SIG-M5 (cell line): ENCODE data around the gene RSU1.

Source experiments
- DNase-seq: peaks from one replicate; lab custom pipeline; 2025; lab: John Stamatoyannopoulos, UW

The RSU1 gene

DNA sequence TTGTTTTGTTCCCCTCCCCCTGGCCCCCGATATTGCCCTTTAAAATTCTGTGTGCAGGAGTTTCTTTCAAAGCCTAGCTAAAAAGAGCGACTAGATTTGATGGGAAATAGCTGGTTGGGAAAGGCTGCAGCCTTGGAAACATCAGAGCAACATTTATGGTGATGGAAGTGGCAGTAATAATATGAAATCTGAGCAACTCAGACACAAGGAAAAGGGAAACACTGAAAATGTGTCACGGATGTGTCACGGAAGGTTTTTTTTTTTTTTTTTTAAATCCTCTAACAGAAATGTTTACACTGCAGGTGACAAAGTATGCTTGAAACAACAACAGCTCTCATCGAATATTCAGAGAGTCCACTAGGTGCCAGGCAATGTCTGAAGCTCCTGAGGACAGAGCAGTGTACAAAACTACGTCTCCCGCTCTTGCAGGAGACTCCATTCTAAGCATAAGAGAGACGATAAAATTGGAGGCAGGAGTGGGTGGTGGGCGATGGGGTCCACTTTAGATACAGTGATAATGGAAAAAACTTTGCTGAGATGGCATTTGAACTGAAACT, 143.0 kb downstream of the RSU1 start:
- no peak for DNase-seq

DNA sequence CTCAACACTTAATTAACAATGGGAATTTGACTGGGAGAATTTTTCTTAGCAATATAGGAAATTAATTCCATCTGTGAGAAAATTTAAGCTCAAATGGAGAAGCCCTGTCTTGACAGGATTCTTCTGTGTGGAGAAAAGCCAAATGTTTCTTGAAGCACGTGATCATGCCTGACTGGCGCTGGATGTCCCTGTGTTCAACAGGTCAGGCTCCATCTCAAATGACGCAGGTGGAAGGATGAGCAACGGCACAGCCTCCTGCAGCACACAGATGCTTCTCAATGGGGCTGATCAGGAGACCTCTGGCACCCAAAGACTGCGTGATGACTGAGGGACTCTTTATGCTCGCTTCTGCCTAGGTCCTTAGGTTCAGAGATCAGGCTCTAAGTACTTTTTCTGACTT, 143.8 kb downstream of the RSU1 start:
- no peak for DNase-seq

DNA sequence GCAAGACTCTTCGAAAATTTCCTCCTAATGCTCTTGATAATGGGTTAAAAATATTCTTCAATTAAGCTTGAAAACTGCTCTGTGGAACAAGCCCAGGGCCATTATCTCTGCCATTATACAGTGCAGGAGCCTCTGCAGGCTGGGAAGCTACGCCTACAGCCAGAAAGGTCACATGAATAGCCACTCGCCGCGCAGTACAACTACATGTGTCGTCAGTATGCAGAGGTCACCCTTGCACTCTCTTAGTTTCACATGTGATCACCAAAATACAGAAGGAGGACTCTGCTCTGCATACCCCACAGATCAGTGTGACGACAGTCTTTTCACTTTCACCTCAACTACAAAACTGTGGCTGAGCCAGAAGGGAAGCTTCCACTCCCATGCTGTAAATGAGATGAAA, 153.8 kb downstream of the RSU1 start:
- DNase-seq: no peak

DNA sequence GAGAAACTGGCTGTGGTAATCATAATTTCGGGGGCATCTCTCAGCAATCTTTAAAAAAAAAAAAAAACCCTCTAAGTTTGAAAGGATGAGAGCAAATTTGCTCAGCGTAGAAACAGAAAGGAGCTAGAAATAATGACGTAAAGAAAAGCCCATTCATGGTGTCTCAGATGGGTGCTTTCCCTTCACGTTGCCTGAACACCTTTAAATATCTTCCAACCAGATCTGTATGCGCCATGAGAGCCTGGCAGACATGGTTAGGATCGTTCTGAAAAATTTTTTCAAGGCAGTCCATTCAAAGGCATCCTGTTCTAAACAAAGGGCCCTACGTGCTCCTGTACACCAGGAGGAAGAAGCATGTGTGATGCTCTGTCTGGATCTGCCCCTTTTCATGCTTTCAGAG, 154.3 kb downstream of the RSU1 start:
- no peak for DNase-seq

DNA sequence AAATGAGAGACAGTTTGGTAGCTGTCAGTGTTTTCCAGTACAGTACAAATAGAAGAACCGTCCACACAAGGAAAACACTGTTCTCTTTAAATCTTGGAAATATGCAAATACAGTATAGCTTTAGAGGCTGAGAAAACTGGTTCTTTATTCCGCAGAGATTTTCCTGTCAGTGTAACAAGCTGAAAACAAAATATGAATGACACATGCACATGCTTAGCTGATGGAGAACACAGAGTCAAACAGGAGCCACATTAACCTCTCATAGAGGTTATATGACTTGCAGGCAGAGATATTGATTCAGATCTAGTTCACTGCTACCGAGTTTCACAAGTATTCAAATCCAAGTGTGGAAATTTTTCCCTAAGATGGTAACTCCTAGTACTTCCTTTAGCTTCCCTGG, 160.3 kb downstream of the RSU1 start:
- no peak for DNase-seq

DNA sequence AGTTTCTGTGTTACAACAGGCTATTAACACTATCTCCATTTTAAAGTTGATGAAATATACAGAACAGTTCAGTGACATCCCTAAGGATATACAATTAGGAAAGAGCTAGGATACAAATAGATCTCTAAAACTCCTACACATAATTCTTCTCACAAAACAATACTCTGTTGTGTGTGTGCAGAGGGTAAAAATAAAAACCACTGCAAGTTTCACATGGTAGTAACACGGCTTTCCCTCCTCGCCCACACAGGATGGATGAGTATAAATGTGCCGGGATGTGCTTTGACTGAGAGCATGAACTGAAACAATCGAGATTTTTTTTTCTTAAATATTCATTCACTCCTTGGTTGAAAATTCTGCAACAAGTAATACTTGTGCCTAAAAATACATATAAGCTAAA, 164.0 kb downstream of the RSU1 start:
- DNase-seq: no peak

DNA sequence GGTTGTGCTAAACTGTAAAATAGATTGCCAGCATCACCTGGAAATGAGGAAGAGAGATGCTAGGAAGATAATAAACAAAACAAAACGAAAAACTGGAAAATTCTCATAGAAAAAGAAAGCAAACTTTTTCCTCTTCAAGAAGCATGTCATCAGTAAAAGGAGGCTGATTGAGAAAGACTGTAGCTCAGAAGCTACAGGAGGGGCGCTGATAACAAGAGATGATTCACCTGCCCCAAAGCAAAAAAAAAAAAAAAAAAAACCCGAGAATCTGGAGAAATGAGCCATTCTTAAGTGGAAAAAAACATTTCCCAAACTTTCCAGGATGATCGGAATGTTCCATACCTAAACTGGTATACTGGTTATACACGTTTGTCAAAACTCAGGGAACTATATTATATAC, 165.1 kb downstream of the RSU1 start:
- DNase-seq: no peak

DNA sequence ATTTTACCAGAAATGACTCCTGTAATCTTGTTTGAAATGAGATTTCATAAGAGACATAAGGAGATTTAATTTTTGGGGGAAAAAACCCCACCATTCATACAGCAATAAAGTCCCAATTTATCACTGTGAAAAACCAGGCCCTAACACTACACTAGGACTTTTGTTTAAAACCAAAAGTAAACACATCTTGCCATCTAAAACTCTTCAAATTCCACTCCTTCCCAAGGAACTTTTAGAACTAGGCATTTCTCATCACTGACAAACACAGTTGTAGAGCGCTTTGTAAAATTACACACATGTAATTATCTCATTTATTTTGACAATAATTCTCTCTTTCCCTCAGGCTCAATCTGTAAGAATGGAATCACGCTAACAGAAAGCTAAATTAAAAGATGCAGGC, 167.5 kb downstream of the RSU1 start:
- DNase-seq: no peak

DNA sequence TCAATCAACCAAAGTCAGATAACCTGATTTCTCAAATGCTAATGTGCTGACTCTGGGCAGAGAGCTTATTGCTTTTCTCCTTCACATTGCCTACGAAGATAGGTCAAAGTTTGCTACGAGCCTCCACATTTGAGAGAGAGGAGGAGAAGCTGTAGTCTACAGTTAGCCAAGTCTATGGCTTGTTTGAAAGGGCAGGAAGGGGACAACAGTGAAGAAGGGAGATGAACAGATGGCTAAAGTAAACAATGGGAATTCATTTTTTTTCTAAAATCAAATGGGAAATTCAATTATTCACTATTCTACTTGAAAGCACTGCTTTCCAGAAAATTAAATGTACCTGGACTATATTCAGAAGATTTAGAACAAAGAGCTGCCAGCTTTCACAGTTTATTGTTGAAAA, 168.9 kb downstream of the RSU1 start:
- no peak for DNase-seq

DNA sequence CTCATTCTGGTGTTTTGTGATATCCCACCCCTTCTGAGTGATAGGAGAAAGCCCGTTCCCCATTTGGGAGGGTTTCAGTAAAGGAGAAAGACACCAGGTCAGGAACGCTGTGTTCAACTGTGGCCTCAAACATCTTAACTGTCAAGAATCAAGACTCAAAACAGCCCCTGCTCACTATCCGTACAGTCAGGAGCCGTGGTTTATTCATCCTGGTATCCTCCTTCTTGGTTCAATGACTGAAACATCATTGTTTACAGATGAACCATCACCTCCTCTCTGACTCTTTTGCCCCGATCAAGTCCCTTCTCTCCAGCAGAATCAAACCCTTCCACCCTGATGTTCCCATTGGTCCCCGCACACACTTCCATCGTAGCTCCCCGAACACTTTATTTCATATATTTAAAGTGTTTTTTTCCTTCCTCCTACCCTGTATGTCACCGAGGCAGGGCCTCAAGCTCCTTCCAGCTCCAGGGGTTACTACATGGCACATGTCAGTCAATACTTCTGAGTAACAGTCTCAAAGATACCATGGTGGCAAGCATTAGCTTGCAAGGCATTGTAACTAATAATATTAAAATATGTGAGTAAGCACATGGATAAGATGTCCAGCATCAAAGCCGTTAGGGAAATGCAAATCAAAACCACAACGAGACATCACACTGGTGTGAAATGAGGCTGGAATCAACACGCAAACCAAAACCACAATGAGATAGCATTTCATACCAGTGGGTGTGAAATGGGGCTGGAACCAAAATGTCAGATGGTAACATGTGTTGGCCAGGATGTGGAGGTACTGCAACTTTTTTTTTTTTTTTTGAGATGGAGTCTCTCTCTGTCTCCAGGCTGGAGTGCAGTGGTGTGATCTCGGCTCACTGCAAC, 170.8 kb downstream of the RSU1 start:
- DNase-seq: no peak

DNA sequence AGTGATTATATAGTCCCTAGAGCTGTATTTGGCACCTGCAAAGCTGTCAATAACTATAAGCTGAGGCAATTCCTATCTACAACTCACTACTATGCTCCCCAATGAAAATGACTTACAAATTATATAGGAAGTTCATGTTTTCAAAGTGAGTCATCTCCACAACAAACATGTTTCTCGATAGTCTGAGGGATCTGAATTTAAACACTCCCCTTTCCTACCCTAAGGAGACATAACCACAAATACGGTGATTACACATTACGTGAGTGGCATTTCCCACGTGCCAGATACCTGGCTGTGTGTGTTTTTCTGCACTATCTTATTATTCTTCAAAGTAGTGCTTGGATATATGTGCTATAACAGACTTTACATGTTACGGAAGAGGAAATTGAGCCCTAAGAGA, 173.1 kb downstream of the RSU1 start:
- DNase-seq: no peak

DNA sequence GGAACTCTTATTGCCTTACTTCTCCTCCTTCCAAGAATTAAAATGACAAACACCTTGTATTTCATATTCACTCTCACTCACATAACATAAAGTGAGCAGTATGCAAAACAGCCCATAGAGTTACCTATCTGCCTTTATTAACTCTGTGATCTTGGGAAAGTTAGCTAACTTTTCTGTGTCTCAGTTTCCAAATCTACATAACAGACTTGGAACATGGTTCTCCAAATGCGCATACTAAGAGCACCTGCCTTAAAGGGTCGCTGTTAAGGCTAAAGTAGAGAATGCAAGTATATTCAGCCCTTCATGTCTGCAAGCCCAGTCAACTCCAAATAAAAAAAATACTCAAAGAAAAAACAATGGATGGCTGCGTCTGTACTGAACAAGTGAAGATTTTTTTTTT, 173.7 kb downstream of the RSU1 start:
- no peak for DNase-seq

DNA sequence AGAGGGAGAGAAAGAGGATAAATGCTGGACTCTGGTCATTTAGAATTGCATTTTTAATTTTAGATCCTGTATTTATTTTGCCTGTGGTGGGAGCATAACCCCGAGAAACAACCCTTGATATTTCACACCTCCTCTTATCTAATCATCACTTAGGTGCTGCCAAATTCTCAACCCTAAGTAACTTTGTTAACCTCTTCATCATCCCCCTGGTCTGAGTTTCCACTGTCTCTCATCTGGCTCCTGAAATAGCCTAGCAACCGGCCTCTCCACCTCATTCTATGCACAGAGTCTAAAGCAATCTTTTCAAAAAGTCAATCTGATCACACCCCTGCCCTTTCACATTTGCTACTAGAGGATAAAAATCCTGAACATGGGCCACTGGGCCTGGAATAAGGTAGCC, 177.1 kb downstream of the RSU1 start:
- no peak for DNase-seq

DNA sequence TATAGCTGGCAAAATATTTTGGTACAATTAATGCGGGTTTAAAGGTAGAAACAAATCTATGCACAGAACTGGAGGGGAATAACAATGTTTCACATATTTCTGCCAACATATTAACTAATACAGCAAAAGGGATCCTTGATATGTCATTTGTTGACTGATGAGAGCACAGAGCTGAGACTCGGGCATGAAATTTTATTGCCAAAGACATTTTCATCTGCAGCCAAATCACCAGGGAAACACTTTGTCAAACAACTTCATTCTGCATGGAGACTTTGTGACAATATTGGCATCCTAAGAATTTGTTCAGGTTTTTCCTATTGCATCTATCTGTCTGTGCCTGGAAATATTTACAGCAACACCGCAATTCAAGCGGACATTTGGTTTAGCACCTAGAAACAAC, 177.8 kb downstream of the RSU1 start:
- DNase-seq: no peak

DNA sequence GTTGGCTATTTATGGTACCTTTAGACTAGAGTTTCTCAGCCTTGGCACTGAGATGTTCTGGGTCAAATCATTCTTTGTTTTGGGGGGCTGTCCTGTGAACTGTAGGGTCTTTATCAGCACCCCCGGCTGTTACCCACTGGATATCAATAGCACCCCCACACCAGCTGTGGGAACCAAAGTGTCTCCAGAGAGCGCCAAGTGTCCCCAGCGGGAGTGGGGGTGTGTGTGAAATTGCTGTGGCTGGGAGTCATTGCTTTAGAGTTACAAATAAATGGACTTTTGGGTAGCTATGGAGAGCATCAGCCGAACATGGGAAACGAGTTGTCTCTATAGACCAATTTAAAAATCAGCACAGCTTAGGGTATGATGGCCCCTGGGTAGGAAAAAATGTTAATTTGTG, 184.2 kb downstream of the RSU1 start:
- DNase-seq: no peak

DNA sequence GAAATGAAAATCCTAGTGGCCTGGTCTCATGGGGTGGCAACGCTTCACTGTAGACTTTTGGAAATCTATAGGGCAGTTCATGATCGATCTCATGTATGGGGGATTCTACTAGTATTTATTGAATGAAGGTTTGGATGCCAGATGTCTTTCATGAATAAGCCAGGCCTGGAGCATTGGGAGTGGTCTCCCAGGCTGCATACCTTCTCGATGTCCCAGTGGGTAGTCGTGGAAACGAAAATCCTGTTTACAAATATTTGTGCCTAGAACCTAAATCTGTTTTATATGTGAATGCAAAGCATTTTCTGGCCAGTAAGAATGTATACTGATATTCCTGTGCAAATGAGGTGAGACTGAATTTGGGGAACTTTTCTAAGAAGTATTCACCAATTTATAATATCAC, 190.5 kb downstream of the RSU1 start:
- no peak for DNase-seq

DNA sequence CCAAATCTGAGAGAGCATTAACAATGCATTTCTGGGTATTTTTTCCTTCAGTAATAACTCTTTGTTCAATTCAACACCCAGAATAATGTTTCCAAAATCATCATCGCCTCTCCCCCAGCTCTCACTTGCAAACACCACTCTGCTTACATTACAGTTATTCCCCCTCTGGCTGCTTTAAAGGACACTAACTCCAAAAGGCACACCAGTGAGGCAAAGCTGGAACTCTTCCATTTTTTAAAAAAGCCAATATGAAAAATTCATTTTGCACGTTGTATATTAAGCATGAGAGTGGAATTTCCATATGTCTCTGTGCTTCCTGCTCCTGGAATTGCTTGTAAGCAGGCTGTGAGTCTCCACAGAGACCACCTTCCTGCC, 204.3 kb downstream of the RSU1 start:
- DNase-seq: no peak

DNA sequence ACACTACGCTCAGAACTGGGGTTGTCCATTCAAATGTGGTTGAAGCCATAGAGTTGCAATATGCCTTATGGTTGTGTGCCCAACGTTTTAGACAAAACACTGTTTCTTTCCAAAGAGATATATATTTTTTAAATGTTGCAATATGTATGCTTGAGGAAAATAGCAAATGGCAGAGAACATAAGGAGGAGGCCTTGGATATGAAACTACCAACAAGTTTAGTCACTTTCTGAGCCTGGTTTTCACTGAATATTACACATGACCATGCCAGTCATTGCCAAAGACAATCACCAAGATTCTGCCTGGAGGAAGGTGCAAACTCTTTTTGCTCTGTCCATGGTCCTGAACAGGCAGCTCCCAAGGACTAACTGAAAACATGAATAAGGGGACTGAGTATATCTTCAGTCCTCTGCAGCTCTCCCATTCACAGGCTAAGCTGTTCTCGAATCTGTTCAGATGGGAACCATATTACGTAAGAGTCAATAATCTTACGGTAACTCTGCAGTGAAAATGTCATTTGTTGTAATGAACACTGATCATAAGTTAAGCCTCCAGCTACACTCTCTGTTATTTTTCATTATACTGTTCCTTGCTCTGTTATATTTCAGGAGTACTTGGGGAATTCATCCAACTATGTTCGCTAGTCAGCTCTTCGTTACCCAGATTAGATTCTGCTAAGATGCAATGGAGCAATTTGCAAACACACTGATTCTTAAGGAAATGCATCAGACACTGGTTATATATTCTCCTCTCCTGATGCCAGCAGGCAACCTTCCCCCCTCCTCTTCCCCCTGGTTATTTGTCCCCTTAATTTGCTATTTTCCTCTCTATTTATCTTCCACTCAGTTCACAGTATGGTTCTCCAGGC, 204.9 kb downstream of the RSU1 start:
- DNase-seq: no peak

DNA sequence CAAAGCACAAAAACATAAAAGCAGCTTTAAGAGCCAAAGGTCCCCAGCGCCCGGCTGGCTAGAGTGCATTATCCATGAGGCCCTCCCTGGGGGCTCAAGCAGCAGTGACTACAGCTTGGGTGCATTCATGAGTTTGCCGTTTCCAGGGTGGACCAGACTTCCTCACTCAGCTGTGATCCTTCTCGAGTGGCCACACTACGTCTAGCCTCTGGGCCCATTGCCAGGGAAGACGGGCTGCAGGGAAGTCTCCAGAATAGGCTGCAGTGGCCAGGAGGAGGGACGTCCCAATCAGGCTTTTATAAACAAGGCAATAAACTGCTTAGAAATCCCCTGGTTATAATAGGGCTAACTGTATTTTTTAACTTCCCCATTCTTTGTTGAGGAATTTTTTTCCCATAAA, 206.2 kb downstream of the RSU1 start:
- DNase-seq: no peak

DNA sequence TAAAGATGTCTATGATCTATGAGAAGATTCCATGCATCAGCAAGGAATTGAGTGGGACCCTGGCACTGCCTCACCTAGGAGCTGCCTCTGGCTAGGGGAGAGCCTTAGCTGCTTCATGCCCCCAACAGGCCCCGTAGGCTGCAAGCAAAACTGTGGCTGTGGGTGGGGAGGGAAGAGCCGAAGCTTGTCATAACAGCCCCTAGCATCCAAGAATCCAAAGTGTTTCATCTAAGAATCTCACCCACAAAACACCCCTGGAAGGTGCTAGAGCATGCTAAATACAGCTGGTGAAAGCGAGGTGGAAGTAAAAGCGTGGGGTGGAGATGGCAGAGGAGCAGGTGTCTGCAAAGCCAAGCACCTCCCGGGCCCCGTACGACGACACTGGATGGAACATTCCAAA, 208.0 kb downstream of the RSU1 start:
- DNase-seq: no peak

DNA sequence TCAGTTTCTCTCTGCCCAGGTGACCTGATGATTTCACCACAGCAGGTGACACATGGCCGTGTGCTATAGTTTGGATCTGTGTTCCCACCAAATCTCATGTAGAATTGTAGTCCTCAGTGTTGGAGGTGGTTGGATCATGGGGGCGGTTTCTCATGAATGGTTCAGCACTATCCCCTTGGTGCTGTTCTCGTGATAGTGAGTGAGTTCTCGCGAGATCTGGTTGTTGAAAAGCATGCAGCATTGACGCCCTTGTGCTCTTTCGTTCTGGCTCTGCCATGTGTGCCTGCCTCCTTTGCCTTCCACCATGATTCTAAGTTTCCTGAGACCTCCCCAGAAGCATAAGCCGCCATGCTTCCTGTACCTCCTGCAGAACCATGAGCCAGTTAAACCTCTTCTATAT, 210.3 kb downstream of the RSU1 start:
- DNase-seq: no peak

DNA sequence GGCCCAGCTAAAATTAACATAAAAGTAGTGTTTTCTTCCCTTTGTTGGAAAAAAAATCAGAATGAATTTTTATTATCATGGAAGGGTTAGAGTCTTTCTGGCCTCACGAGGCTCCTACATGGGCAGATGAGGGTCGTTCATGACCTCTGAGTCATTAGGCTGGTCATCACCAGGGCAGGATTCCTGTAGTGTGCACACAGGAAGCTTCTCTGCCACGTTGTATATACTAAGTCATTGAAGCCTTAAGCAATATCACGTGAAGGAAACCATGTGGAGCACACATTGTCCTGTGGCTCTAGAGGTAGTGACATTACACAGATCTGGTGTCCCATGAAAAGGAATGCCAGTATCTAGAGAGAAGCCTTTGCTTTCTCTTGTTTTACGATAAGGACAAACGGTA, 210.8 kb downstream of the RSU1 start:
- DNase-seq: no peak

DNA sequence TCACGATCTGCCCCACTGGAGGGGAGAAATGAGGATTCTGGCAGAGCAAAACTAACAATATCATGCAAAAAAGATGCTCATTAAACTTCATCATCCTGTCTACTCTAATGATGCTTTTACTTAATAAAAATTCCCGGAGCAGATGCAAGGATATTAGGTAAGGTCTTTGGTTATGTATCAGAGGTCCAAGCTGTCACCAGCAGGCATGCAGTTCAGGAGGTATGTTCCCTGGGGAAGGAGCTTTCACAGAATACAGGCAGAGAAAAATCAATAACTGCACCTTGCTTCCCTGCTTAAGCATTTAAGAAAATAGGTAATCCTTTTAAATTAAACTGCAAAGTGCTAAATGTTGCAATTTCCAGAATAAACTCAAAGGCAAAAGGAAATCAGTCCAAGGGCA, 213.9 kb downstream of the RSU1 start:
- no peak for DNase-seq
